GM19035 (cell line): ENCODE data around the gene VRK2.

Experiments
- ATAC-seq: cut with Tn5 transposase; IDR thresholded peaks from one replicate; pipeline ENCODE4 v1.9.1; 2021; ENCODE audit not compliant: unreplicated experiment

The VRK2 gene

DNA sequence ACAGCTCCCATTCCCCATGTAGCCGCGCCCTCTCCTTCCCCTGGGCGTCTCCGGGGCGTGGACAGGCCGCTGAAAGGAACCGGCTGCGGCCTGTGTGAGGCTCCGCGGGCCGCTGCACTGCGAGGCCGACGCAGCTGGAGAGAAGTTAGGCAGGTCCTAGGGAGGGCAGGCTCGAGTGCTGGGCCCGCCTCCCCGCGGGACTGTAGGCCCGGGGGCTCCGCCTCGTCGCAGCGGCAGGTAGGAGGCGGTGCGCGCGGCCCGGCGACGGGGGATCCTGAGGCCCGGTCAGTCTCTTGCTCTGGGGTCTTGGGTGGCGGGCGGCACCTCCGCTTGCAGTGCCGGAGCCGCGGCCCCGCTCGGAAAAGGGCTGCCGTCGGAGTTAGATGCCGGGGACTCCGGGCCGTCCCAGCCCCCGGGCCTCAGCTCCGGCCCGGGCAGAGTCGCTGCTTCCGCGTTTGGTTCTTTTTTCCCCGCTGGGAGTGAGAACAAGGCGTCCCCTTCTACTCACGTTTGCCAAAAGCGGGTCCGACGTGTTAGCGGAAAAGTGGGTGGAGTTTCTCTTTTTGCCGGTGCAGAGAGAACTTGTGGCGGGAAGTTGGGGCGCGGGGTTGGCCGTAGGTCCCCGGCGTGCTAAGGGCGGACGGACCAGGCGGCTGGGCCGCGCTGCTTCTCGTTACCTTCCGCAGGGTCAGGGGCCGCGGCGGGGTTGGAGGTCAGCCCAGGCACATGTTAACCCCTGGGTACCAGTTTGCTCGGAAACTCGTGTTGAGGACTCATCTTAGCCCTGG is at the start of gene VRK2:
Gene VRK2, plus strand, starts transcription at position 222 of the 788 bp plus-strand sequence. CDS start 2,026 bp downstream, outside the sequence.
- peak; percentile 84 for ATAC-seq

DNA sequence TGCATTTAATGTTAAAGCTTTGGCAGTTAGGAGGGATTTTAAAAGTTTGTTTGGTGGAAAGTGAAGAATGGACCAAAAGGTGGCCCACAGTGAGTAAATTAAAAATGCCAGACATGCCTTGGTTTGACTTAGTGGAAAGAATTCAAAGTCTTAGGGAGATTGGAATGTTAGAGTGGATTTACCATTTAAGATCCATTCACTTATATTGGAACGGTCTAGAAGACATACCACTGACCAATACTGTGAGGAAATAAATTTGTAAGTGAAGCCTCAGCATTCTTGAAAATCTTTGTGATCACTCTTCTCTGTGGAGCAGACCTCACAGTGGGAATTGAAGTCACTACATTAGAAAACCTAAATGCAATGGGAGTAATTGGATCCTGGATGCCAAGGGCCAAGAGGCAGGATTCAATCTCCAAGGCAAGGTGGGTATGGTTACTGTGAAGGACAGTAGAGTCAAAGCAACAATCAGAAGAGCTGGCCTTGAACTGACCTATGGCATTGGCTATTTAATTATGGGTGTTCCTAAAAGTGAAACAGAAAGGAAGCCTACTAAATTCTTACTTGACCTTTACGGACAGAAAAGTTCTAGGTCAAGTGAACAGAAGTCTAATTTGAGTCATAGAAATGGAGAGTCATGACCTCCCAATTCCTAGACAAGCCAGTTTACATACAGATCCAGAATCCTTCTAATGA is 40.2 kb upstream of the VRK2 start:
- no peak for ATAC-seq

DNA sequence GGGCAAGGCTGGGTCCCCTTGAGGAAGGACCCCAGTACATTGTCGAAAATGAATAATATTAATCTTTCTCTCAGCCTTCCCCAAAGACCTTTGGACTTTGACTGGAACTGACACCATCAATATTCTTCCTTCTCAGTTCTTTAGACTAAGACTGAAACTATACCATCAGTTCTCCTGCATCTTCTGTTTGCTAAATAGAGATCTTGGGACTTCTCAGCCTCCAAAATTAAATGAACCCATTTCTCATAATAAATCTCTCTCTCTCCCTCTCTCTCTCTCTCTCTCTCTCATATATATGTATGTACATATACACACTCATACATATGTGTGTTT is 39.7 kb upstream of the VRK2 start:
- no peak for ATAC-seq

DNA sequence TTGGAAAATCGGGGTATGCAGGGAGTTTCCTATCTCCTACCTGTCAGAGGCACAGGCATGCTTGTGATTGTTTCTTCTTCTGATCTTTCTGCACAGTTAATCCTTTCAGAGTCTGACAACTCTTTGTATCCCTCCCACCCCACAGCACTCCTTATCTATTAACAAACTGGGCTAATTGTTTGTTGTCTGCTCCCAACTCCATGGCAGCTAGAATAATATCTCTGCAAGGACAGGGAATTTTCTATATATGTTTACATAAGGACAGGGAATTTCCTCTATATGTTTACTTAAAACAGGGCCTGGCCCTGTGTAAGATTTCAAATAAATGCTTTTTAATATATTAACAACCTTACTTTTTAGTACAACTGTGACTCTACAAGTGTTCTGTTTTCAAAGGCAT is 36.0 kb upstream of the VRK2 start:
- no peak for ATAC-seq

DNA sequence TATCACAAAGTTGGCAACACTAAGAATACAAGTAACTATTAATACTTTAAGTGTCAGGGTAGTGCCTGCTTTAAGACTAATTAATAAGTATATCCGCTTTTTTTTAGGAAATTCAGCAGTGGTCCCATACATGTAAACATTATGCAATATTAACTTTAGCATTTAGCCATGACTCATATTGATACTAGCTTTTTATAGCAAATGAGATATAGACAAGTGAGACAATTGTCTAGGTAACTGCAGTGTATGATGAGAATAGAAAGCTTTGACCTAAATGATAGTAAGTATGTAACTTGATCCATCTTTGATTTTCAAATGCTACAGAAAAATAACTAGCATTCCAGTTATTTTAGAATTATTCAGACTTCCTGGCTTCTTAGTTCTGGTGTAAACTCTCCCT is 27.4 kb upstream of the VRK2 start:
- peak; percentile 51 for ATAC-seq

DNA sequence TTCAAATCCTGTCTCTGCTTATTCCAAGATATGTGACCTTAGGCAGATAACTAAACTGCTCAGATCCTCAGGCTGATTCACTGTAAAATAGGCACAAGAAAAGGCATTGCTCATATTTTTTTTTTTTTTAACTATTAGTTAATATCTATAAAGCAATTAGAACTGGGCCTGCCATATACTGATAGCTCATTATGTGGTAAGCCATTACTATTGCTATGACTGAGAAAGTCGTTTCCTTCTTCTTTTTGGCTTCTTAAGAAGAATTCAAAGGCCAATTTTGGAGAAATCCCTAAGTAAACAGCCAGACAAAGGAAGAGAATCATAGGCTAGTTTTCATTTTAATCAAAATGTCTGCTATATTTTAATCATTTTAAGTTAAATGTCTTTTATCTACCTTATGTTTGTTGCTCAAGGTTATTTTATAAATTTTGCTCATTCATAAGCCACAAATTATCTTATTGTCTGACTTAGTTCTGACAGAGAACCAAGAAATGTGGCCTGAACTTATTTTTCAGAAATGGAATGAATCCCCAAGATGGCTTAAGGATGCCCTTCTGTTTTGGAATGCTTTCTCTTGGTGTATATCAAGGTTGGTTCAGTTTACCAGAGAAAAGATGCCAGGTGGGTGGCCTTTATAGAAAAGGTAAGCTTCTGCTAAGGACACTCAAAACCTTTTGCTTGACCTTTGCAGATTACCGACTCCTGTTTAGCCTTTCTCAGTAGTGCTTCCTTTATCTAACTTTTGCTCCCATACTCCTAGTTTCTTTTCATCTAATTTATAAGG is 21.3 kb upstream of the VRK2 start:
- ATAC-seq = no peak

DNA sequence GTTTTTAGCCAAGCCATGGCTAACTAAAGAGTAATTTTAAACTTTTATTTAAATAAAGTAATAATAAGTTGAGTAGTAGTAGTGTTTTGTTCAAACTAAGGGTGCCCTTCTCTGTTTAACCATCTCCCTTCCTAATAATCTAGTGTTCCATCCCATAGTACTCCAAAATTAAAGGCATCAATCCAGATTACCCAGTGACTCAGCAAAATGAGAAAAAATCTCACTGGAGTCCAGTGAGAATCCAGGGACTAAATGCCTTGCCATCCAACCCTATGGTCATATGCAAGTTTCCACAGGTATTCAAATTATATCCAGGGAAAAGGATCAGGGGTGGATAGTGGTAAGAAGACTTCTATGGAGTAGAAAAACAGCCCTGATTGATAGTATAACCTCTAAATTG is 19.6 kb upstream of the VRK2 start:
- no peak for ATAC-seq

DNA sequence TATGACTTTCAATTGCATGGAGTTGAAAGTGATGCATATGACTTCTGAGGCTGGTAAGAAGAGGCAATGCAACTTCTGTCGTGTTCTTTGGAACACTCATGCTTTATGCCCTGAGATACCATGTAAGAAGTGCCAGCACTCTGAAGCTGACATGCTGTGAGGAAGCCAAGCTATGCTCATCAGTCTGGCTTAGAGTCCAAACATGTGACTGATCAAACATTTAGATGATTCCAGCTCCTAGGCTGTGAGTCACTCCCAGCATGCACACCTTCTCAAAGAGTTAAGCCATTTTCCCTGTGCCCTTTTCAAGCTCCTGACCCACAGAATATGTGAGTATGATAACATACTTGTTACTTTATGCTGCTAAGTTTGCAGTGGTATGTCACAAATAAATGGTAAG is 15.8 kb upstream of the VRK2 start:
- no peak for ATAC-seq

DNA sequence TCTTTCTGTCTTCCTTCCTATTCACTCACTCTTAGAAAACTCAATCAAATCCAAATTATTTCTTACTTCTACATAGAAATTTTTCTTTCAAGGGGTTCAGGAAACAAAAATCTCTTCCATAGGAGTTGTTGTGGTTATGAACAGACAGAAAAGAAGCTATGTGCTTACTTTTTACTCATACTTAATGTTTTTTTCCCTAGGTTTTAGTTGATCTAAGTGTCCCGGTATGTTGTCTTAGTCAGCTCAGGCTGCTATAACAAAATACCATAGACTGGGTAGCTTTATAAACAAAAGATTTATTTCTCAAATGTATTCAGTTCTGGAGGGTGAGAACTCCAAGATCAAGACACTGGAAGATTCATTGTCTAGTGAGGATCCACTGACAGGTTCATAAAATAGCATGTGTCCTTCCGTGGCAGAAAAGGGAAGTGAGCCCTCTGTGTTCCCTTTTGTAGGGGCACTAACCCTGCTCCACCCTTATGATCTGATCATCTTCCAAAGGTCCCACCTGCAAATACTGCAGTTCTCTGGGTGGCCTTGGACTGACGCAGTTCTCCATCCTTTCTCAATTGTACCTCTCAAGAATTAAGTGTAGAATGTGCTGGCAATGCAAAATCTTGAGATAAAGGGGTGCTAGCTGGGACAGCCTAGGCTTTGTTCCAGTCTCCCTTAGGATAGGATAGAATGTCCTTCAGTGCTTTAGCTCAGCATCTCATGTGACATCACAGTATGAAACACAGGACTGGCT is 14.4 kb upstream of the VRK2 start:
- ATAC-seq = peak; percentile 74

DNA sequence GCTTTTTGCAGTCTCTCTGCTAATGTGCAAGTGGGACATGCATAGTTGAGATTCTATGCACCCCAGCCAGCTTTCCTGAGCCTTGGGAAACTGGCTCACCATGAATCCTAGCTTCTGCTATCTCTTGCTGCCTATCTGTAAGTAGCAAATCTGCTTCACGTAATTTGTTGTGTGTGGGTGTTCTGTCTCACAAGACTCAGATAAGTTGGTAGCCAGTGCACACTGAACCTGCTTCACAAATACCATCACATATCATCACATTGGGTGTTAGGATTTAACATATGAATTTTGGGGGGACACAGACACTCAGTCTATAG is 13.9 kb upstream of the VRK2 start:
- peak; percentile 15 for ATAC-seq

DNA sequence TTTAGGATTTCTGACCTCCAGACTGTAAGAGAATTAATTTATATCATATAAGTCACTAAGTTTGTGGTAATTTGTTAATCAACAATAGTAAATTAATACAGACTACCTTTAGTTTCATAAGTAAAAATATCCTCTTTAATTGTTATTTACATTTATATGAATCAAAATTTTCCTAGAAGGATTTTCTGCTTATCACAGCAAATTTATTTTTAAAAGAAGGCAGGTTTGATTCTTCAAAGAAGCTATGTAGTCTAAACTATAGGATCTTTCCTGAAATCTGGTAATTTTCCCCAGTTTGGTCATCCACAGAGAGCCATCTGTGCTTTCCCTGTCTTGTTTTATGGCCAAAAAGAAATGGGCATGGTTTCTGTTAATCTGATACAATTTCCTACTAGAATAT is 13.1 kb upstream of the VRK2 start:
- no peak for ATAC-seq

DNA sequence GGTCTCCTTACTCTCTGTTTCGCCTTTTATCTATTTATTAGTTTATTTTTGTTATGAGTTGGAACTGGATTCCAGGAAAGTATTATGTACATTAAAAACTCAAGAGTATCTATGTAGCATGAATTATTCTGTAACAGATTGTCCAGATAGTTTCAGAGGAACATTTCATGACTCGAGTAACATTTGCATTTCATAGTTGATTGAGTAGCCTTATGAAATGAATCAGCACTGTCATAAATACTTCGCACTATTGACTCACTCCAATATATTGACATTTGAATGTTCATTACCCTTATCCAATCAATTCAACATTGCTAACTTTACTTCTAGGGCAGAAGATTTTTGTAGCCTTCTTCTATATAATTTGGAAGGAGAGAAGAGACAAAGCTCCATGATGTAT is 11.3 kb upstream of the VRK2 start:
- peak; percentile 65 for ATAC-seq

DNA sequence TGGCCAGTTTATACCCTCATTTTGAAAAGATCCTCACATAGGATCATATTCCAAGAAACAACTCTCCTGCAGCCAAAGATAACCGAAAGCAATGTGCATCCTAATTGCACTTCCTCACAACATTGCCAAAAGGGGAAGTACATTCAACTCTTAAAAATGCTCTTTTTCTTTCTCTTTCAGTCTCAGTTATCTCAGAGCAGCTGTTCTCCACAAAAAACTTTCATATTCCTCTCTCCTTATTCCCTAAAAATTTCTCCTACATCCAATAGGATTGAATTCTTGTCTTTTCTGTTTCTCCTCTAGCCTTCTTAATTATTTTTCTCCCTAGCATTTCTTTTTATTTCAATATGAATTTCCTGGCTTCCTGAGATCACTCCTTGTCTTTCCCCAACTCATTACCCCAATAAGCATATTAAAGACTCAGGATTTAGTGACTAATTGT is 7.4 kb upstream of the VRK2 start:
- ATAC-seq = peak; percentile 79

DNA sequence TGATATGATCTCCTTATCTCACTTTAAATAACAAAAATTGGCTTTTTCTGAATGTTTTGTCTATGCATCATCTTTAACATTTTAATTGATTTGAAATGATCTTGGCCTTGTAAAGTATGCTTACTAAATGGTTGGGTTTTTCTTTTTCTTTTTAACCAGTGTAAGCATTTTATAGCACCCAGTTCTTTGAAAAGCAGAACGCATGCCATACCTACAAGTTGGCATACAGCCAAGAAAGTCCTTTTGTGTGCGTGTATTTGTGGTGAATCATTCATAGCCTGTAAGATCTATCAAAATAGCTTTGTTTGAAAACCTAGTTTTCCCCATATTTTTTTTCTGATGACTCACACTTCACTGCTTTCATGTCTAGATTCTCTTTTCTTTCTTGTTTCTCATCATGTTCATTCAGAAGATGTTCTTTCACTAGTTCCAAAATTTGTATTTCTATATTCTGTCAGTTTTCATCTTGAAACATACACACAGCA is 4.1 kb upstream of the VRK2 start:
- no peak for ATAC-seq

DNA sequence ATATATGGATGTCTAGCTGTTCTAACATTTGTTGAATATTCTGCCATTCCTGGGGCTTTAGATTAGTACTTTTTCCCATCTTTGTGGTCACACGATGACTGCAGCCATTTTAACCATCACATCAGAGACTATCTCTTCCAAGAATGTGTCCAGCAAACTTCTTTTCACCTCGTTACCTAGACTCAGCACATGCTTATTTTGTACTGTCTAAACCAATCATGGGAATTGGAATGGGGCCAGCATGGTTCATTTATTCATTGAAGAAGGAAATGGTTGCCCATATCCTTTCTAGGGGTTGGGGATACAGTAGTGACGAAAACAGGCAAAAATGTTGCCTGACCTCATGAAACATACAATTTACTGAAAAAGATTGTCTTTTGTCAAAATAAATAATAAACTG is 2.5 kb upstream of the VRK2 start:
- ATAC-seq = no peak

DNA sequence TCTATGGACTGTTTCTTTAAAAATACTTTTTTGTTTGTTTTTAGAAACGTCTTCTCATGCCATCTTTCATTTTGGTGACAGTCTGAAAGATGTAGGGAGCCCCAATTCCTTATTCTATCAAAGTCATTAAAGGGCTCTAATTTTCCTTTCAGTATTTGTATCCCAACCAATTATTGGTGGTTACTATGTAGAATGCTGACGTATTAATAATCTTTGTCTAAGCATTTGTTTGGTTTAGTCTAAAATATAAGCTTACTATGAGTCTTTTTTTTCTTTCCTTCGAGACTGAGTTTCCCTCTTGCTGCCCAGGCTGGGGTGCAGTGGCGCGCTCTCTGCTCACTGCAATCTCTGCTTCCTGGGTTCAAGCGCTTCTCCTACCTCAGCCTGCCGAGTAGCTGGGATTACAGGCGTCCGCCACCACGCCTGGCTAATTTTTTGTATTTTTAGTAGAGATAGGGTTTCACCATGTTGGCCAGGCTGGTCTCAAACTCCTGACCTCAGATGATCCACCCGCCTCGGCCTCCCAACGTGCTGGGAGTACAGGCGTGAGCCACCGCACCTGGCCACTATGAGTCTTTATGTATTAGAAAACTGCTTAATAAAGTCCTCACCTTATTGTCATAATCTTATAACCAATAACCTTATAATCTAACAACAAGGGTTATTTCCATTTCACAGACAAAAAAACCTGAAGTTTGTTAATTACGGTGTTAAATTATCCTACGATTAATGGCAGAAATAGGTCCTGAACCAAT is 849 bp upstream of the VRK2 start:
- no peak for ATAC-seq

DNA sequence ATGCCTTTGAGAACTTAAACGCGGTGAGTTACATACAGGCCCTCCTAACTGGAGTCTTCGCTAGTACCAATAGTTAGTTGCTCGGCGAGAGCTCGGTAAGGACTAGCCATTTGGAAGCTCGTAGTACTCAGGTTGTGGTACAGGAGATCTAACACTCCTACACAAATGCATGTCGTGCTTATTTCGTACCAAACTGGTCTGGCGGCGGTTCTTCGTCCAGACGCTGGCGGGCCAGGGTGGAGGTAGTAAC is 346 bp upstream of the VRK2 start:
- no peak for ATAC-seq

DNA sequence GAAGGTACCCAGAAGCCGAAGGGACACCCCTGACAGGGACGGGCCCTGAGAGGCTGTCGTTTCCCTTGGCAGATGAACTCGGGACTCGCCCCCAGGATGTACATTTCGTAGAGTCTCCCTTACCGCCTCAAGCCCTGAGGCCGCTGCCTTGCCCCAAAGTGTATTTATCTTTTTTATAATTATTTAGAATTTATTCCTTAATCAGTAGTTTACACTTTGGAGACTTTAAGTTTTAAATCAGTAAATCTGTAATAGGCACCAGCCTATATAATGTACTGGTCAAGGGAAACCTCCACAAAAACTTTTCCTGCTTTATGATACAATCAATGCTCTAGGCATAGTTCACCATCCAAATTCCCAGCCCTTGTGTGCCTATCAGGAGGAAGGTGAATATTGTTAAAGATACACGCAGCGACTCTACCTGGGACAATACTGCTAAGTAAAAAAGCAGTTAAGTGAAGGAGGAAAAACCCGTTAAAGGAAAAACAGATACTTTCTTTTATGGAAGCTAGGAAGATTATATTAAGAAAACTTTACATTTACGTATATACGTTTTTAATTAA is 848 bp downstream of the VRK2 start:
- peak; percentile 42 for ATAC-seq

DNA sequence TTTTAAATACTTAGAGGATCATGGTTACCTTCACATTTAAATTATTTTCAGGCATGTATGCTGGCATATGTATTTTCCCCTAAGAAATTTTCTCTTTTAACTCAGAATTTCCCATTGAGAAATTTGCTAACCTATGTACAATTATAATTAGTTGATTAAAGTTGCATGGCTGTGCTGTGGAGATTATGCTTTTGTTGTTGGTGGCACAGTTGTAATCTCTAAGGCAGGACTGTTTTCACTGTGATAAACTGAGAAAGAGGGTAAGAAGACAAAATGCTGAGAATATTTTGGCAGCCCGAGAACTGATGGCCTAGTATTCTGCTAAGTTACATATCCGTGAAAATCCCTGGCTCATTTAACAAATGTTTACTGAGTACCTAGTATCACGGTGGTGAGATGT is 1.4 kb downstream of the VRK2 start:
- ATAC-seq = no peak

DNA sequence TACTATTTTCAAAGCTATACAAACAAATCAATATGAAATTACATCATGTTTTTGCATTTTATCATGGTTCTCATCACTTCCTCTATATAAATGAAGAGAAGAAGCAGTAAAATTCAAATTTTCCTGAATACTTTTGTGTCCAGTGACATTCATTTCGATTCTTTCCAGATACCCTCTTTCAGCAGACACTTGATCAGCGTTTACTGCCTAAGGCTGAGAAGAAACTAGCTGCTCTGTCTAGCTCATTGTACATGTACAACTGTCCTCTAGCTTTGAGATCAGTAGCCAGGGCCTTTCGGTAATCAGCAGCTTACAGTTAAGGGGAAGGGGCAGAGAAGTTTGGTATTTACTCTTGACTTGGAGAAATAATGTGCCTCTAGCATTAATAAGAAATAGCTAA is 4.8 kb downstream of the VRK2 start:
- no peak for ATAC-seq
